Measurements from ENCODE around the gene ARID3C. TPM values are rescaled to one million over a fixed set of nuclear protein-coding genes. Genes with fewer than 3 reads are reported as not detected.

ARID3C gene
- total RNA-seq, 1 experiment from 2014 or later = 0.42 TPM

DNA sequence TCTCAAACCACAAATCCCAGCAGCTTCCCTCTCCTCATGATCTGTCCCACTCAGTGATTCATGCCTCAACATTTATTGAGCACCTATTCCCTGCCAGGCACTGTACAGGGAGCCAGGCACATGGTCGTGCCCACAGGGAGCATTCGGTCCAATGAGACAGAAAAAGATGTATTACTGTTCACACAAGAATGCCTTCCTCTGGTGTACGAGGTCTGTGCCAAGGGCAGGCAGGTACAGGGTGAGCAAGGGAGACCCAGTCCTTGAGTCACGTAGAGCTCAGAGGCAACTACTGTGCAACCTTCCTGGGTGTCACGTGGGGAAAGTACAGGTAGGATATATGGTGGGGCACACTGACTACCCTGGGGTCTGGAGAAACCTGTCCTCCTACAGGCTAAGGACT, 43.9 kb downstream of the ARID3C start:
- BruUV-seq (replicated peaks) = no TSS peak
- H4K20me1 ChIP-seq (ENCODE audit: insufficient read depth) = no peaks in the 10 kb centered on the region
- no peaks in the 10 kb centered on the region for H3K79me2 ChIP-seq (ENCODE audit: insufficient read depth, low read length)
- H3K4me3 ChIP-seq (replicated peaks in 1 of 2; ENCODE audit: low read depth in 1 of 2, low read length in 2 of 2) = no peak overlapping the region
- H3K27me3 ChIP-seq (ENCODE audit: insufficient read depth, low read length) = peaks cover 13% of the 10 kb centered on the region; the same call in 1 of the 2 replicates
- ChIA-PET RAD21 (ENCODE audit: low non-redundant PET in 1 of 2, low total read pairs in 2 of 2, uncharacterized antibody in 2 of 2, unreplicated experiment in 2 of 2) (no interaction called here), CTCF (no interaction called here), POLR2A (no interaction called here)
- DNase-seq (ENCODE audit: low read depth, low spot score) (no peak), ATAC-seq (no peak)
- no peaks in the 10 kb centered on the region for H3K9me3 ChIP-seq (ENCODE audit: control insufficient read depth in 1 of 2, insufficient read depth in 1 of 2, low read depth in 1 of 2, low read length in 2 of 2)
- intact Hi-C loops (cut with micrococcal nuclease) = no loop called here
- H3K36me3 ChIP-seq (ENCODE audit: control insufficient read depth in 1 of 2, insufficient read depth in 2 of 2, low read length in 2 of 2) = no peaks in the 10 kb centered on the region
- no peak overlapping the region for H3K27ac ChIP-seq (ENCODE audit: low read depth, low read length)
- H3K9me2 ChIP-seq (ENCODE audit: insufficient read depth) = no peaks in the 10 kb centered on the region
- H3K4me1 ChIP-seq (ENCODE audit: control insufficient read depth in 1 of 2, insufficient read depth in 2 of 2, low read length in 2 of 2) = no peaks in the 10 kb centered on the region
- TF ChIP-seq CBX3 (IDR thresholded peaks at IDR 0.05; ENCODE audit: low read depth) = no peak
- TF ChIP-seq, protein P1, sequence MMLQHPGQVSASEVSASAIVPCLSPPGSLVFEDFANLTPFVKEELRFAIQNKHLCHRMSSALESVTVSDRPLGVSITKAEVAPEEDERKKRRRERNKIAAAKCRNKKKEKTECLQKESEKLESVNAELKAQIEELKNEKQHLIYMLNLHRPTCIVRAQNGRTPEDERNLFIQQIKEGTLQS (IDR thresholded peaks at IDR 0.05) = no peak
- no peak overlapping the region for H2AFZ ChIP-seq (ENCODE audit: low read depth, low read length, poor library complexity, severe bottlenecking)
- no peak overlapping the region for H3K4me2 ChIP-seq (ENCODE audit: low read length)
- no peak overlapping the region for H3K9ac ChIP-seq (ENCODE audit: low read length)

DNA sequence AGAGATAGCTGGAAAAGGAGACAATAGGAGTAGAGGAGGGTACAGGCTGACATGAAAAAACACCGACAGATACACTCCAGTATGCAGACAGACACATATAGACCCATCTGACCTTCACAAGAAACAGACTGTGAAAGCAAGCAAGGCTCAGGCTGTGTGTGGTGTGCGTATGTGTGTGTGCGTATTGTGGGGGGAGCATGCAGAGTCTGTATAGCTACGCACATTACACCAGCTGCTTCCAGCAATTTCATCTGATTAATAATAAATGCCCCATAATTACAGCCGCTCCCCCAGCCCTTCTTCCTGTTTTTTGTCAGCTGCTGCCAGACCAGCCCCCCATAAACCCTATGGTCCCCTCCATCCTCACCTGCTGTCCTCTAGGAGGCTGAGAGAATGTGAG, 46.1 kb downstream of the ARID3C start:
- no peaks in the 10 kb centered on the region for H4K20me1 ChIP-seq (ENCODE audit: insufficient read depth)
- no peaks in the 10 kb centered on the region for H3K9me3 ChIP-seq (ENCODE audit: control insufficient read depth in 1 of 2, insufficient read depth in 1 of 2, low read depth in 1 of 2, low read length in 2 of 2)
- H3K9ac ChIP-seq (ENCODE audit: low read length) = no peak overlapping the region
- no peaks in the 10 kb centered on the region for H3K79me2 ChIP-seq (ENCODE audit: insufficient read depth, low read length)
- H3K9me2 ChIP-seq (ENCODE audit: insufficient read depth) = no peaks in the 10 kb centered on the region
- H3K4me2 ChIP-seq (ENCODE audit: low read length) = no peak overlapping the region
- H3K4me1 ChIP-seq (ENCODE audit: control insufficient read depth in 1 of 2, insufficient read depth in 2 of 2, low read length in 2 of 2) = no peaks in the 10 kb centered on the region
- BruUV-seq (replicated peaks) = no TSS peak
- no peak overlapping the region for H3K4me3 ChIP-seq (replicated peaks in 1 of 2; ENCODE audit: low read depth in 1 of 2, low read length in 2 of 2)
- intact Hi-C loops (cut with micrococcal nuclease) = no loop called here
- DNase-seq (ENCODE audit: low read depth, low spot score) = no peak
- RAD21 ChIA-PET (ENCODE audit: low non-redundant PET in 1 of 2, low total read pairs in 2 of 2, uncharacterized antibody in 2 of 2, unreplicated experiment in 2 of 2) = interaction anchor here in 1 of 2 experiments (0.7 kb wide), 1 partner anchor 380 kb away, joined by 3 read pairs; no protein-coding TSS in a partner anchor
- POLR2A ChIA-PET = no interaction called here
- H2AFZ ChIP-seq (ENCODE audit: low read depth, low read length, poor library complexity, severe bottlenecking) = no peak overlapping the region
- H3K36me3 ChIP-seq (ENCODE audit: control insufficient read depth in 1 of 2, insufficient read depth in 2 of 2, low read length in 2 of 2) = no peaks in the 10 kb centered on the region
- CTCF ChIA-PET = interaction anchor here (1.6 kb wide), 1 partner anchor 9 kb away, joined by 7 read pairs; no protein-coding TSS in a partner anchor
- no peak overlapping the region for H3K27ac ChIP-seq (ENCODE audit: low read depth, low read length)
- H3K27me3 ChIP-seq (ENCODE audit: insufficient read depth, low read length) = peaks cover 13% of the 10 kb centered on the region; the same call in 1 of the 2 replicates
- ATAC-seq = no peak
- TF ChIP-seq EZH2phosphoT487 (IDR thresholded peaks at IDR 0.05; ENCODE audit: borderline replicate concordance) (no peak), ZFX (IDR thresholded peaks at IDR 0.05) (no peak), POLR2A (IDR thresholded peaks at IDR 0.05; ENCODE audit: borderline replicate concordance, extremely low read depth, insufficient read depth, insufficient read length) (no peak), YY1 (IDR thresholded peaks at IDR 0.05; ENCODE audit: extremely low read depth, insufficient replicate concordance, low read depth, low read length) (no peak), TCF7L2 (IDR thresholded peaks at IDR 0.05; ENCODE audit: borderline replicate concordance, extremely low read depth, insufficient read depth, insufficient read length) (no peak), SRF (IDR thresholded peaks at IDR 0.05; ENCODE audit: low read depth) (no peak), FOSL1 (IDR thresholded peaks at IDR 0.05; ENCODE audit: low read depth) (no peak), SIN3A (IDR thresholded peaks at IDR 0.05; ENCODE audit: low read depth) (no peak), RAD21 (IDR thresholded peaks at IDR 0.05; ENCODE audit: low read depth) (no peak), SP1 (IDR thresholded peaks at IDR 0.05; ENCODE audit: low read depth) (no peak), CEBPB (IDR thresholded peaks at IDR 0.05; ENCODE audit: low read depth) (no peak), EZH2 (IDR thresholded peaks at IDR 0.05) (no peak)
- TF ChIP-seq, protein P2, sequence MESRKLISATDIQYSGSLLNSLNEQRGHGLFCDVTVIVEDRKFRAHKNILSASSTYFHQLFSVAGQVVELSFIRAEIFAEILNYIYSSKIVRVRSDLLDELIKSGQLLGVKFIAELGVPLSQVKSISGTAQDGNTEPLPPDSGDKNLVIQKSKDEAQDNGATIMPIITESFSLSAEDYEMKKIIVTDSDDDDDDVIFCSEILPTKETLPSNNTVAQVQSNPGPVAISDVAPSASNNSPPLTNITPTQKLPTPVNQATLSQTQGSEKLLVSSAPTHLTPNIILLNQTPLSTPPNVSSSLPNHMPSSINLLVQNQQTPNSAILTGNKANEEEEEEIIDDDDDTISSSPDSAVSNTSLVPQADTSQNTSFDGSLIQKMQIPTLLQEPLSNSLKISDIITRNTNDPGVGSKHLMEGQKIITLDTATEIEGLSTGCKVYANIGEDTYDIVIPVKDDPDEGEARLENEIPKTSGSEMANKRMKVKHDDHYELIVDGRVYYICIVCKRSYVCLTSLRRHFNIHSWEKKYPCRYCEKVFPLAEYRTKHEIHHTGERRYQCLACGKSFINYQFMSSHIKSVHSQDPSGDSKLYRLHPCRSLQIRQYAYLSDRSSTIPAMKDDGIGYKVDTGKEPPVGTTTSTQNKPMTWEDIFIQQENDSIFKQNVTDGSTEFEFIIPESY (IDR thresholded peaks at IDR 0.05; ENCODE audit: extremely low read depth, insufficient replicate concordance, low read length) = no peak
- TF ChIP-seq, protein P3, sequence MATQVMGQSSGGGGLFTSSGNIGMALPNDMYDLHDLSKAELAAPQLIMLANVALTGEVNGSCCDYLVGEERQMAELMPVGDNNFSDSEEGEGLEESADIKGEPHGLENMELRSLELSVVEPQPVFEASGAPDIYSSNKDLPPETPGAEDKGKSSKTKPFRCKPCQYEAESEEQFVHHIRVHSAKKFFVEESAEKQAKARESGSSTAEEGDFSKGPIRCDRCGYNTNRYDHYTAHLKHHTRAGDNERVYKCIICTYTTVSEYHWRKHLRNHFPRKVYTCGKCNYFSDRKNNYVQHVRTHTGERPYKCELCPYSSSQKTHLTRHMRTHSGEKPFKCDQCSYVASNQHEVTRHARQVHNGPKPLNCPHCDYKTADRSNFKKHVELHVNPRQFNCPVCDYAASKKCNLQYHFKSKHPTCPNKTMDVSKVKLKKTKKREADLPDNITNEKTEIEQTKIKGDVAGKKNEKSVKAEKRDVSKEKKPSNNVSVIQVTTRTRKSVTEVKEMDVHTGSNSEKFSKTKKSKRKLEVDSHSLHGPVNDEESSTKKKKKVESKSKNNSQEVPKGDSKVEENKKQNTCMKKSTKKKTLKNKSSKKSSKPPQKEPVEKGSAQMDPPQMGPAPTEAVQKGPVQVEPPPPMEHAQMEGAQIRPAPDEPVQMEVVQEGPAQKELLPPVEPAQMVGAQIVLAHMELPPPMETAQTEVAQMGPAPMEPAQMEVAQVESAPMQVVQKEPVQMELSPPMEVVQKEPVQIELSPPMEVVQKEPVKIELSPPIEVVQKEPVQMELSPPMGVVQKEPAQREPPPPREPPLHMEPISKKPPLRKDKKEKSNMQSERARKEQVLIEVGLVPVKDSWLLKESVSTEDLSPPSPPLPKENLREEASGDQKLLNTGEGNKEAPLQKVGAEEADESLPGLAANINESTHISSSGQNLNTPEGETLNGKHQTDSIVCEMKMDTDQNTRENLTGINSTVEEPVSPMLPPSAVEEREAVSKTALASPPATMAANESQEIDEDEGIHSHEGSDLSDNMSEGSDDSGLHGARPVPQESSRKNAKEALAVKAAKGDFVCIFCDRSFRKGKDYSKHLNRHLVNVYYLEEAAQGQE (IDR thresholded peaks at IDR 0.05; ENCODE audit: low read depth) = no peak
- TF ChIP-seq, protein P1 (IDR thresholded peaks at IDR 0.05) = no peak

All from HCT116 (cell line).